Heart left ventricle (tissue), 16 donors: Measurements from ENCODE around the gene GPD1. TPM values are rescaled to one million over a fixed set of nuclear protein-coding genes. Genes with fewer than 3 reads are reported as not detected.

Experiments used
- ATAC-seq, 4 donors: fragments of 200-7000 bp; cut with Tn5 transposase; one replicate each; pipeline ENCODE4 v1.9.1; 2020 to 2022; ENCODE audit warnings: moderate library complexity in 4 of 4, mild to moderate bottlenecking in 3 of 4, moderate number of reproducible peaks in 1 of 4
- DNase-seq, 5 donors: peaks; one replicate each; pipeline ENCODE4 v3.0.0-alpha.2; 2020
- H3K27ac ChIP-seq, 12 donors: fragments of 200-600 bp; sonication (generic) in 4 of 12; one replicate each; pipeline versions ENCODE4 v1.5.0 to v1.8.0; 2016 to 2022; ENCODE audit warnings: mild to moderate bottlenecking in 2 of 12
- H3K27me3 ChIP-seq, 9 donors: fragments of 200-600 bp; sonication (generic) in 2 of 9; one replicate each; pipeline versions ENCODE4 v1.5.1 to v1.8.0; 2016 to 2022; ENCODE audit warnings: mild to moderate bottlenecking in 3 of 9
- H3K36me3 ChIP-seq, 9 donors: fragments of 200-600 bp; sonication (generic) in 2 of 9; one replicate each; pipeline versions ENCODE4 v1.5.0 to v1.8.0; 2018 to 2022; ENCODE audit warnings: mild to moderate bottlenecking in 2 of 9
- H3K4me1 ChIP-seq, 12 donors: fragments of 200-600 bp; sonication (generic) in 4 of 12; one replicate each; pipeline versions ENCODE4 v1.5.0 to v1.8.0; 2016 to 2022; ENCODE audit warnings: mild to moderate bottlenecking in 3 of 12
- H3K4me3 ChIP-seq, 12 donors: fragments of 200-600 bp; sonication (generic) in 4 of 12; one replicate each; pipeline versions ENCODE4 v1.5.0 to v1.8.0; 2017 to 2022; ENCODE audit warnings: mild to moderate bottlenecking in 9 of 12, moderate library complexity in 4 of 12
- H3K9me3 ChIP-seq, 12 donors: fragments of 200-600 bp; sonication (generic) in 4 of 12; one replicate each; pipeline versions ENCODE4 v1.5.0 to v1.8.0; 2016 to 2022; ENCODE audit warnings: mild to moderate bottlenecking in 1 of 12
- CTCF ChIP-seq, 12 donors: fragments of 200-600 bp; sonication (generic) in 4 of 12; IDR thresholded peaks; one replicate each; pipeline versions ENCODE4 v1.5.0 to v1.8.0; 2018 to 2022; ENCODE audit warnings: antibody characterized with exemption in 12 of 12, mild to moderate bottlenecking in 5 of 12
- POLR2A ChIP-seq, 2 donors: fragments of 450-650 bp; IDR thresholded peaks; one replicate each; pipeline ENCODE4 v1.6.1; 2017; ENCODE audit warnings: antibody characterized with exemption in 2 of 2, mild to moderate bottlenecking in 2 of 2, moderate library complexity in 2 of 2
- WGBS, 4 donors: extraction: QIAGEN DNeasy Blood & Tissue Kit in 2 of 4; methylation state at CpG; one replicate each; pipeline versions ENCODE4 v1.1.5 to v1.1.7; 2013 to 2018; 5-methylcytosine and 5-hydroxymethylcytosine counted together
- intact Hi-C, 10 donors: fragments of 100-400 bp; cut with DNase I; formaldehyde crosslinking; loops; one replicate each; pipeline versions ENCODE4 v1.11.1 to v1.14.2; 2022
- polyA plus RNA-seq, 2 donors: library from polyadenylated mRNA; stranded (reverse); fragments of 200-250 nt; gene quantifications; one replicate each; pipeline ENCODE4 v1.2.3, GENCODE V29; 2013
- total RNA-seq, 9 donors: library from RNA; depleted of rRNA in 2 of 9; stranded (reverse); fragments of >200 nt in 2 of 9; fragmentation: NEBNext Ultra II Directional in 3 of 9; extraction: Animal tissue kit (Norgen Biotek cat#: 25700) in 3 of 9; gene quantifications; one replicate each; pipeline versions ENCODE4 v1.1.0 to v1.2.4, GENCODE V29; 2016 to 2023
- donor health status: ischemic (EF 13 %, LVEDD 7.1; RV severe dilation, severe dysfunction).
- donor health status: healthy with polysubstance abuse.
- donor health status: DM: no; HTN: yes; CAD: no.
- donor health status: DM: no; HTN: no; CAD: no.
- donor health status: ischemic (EF 25% LVEDD 6.9; RV normal size, moderate dysfunction).
- donor health status: ischemic (EF 25% LVEDD 5.7; RV mildly dilated, moderate dysfunction).
- donor health status: healthy.
- donor health status: DM: yes; HTN: yes; CAD: no.
- donor health status: ischemic (EF 35%, LVEDD 5.7; RV mildly dilated, moderate dysfunction).
- donor health status: nonischemic (EF 11% LVEDD 7.7; RV severe dilation, severe dysfunction).
- donor health status: DM: yes; HTN: yes; CAD: no.
- donor health status: PGD.
- donor health status: ischemic (EF 29% LVEDD 5.4; RV normal size, mild dysfunction).
- donor health status: nonischemic (EF 23%, LVEDD 6.1; RV moderate dilation, normal function).

Gene GPD1
- total and polyA plus RNA-seq, 11 donors = 7.4 to 75.8 (median 10.0) TPM

GRCh38 chr12:50077099-50077498 is 26.7 kb upstream of the GPD1 start:
- no peak for DNase-seq
- Histone ChIP-seq H3K4me3 (no peak overlapping the region), H3K27ac (no peak overlapping the region), H3K36me3 (no peaks in the 10 kb centered on the region), H3K4me1 (peaks cover 0 to 10% (median 0%) of the 10 kb centered on the region in 12 donors), H3K9me3 (no peaks in the 10 kb centered on the region), H3K27me3 (no peaks in the 10 kb centered on the region)
- intact Hi-C loops = loop anchor here in 6 of 10 donors (10.0 kb wide), 3 partner anchors 238 to 328 kb away; partner anchors contain the start of gene LARP4 (in 1 of the 6)
- no peak for TF ChIP-seq POLR2A (IDR thresholded peaks at IDR 0.05)
- TF ChIP-seq CTCF (IDR thresholded peaks at IDR 0.05) = no peak
- WGBS, 4 donors = 85 to 92% (median 90%) methylated on average over 12 of the region's 12 CpGs
- no peak for ATAC-seq

- intact Hi-C loops = loop anchor here in 6 of 10 donors (10.0 kb wide), 3 partner anchors 237 to 327 kb away; partner anchors contain the start of gene LARP4 (in 1 of the 6)
Measured at GRCh38 chr12:50078281-50078680, 25.5 kb upstream of the GPD1 start.

GRCh38 chr12:50079771-50080170 is 24.0 kb upstream of the GPD1 start:
- no peaks in the 10 kb centered on the region for H3K9me3 ChIP-seq
- H3K27me3 ChIP-seq = no peaks in the 10 kb centered on the region
- peaks cover 0 to 17% (median 8%) of the 10 kb centered on the region in 12 donors for H3K4me1 ChIP-seq
- intact Hi-C loops = loop anchor here in 9 of 10 donors (10.0 kb wide), 3 partner anchors 235 to 325 kb away; partner anchors contain the start of gene LARP4 (in 1 of the 9)
- no peak overlapping the region for H3K4me3 ChIP-seq
- TF ChIP-seq POLR2A (IDR thresholded peaks at IDR 0.05) (no peak), CTCF (IDR thresholded peaks at IDR 0.05) (no peak)
- no peak for ATAC-seq
- no peak for DNase-seq
- 87 to 90% (median 88%) methylated on average over 5 of the region's 5 CpGs for WGBS, 4 donors
- H3K36me3 ChIP-seq = no peaks in the 10 kb centered on the region
- no peak overlapping the region for H3K27ac ChIP-seq

More at GRCh38 chr12:50078281-50078680, 25.5 kb upstream of the GPD1 start:
- no peaks in the 10 kb centered on the region for H3K27me3 ChIP-seq
- H3K4me3 ChIP-seq = no peak overlapping the region
- no peak overlapping the region for H3K27ac ChIP-seq
- H3K9me3 ChIP-seq = no peaks in the 10 kb centered on the region
- H3K36me3 ChIP-seq = no peaks in the 10 kb centered on the region
- TF ChIP-seq POLR2A (IDR thresholded peaks at IDR 0.05) (no peak), CTCF (IDR thresholded peaks at IDR 0.05) (no peak)
- WGBS, 4 donors = 95 to 98% (median 96%) methylated on average over 10 of the region's 10 CpGs
- ATAC-seq = no peak
- no peak for DNase-seq
- peaks cover 0 to 10% (median 0%) of the 10 kb centered on the region in 12 donors for H3K4me1 ChIP-seq

- H3K4me1 ChIP-seq = peaks cover 0 to 20% (median 11%) of the 10 kb centered on the region in 12 donors
- no peaks in the 10 kb centered on the region for H3K9me3 ChIP-seq
- DNase-seq (no peak), ATAC-seq (no peak)
- H3K4me3 ChIP-seq = no peak overlapping the region
- intact Hi-C loops = loop anchor here in 3 of 10 donors (10.0 kb wide), 1 partner anchor 234 kb away; no protein-coding TSS in a partner anchor
- H3K27me3 ChIP-seq = no peaks in the 10 kb centered on the region
- no peaks in the 10 kb centered on the region for H3K36me3 ChIP-seq
- no peak overlapping the region for H3K27ac ChIP-seq
- TF ChIP-seq CTCF (IDR thresholded peaks at IDR 0.05) = no peak
- 45 to 54% (median 49%) methylated on average over 43 to 46 of the region's 46 CpGs for WGBS, 4 donors
Measured at GRCh38 chr12:50081096-50081808, 22.6 kb upstream of the GPD1 start.
